KMS-11 (cell line): ENCODE data around the gene ACSL6.

ENCODE experiments used
- H2AFZ ChIP-seq: fragments of 200-600 bp; sonication (generic); 2 replicates; pipeline ENCODE4 v1.6.1; 2016; ENCODE audit warnings: antibody characterized with exemption, mixed run types, low read depth
- H3K27ac ChIP-seq: fragments of 200-600 bp; sonication (generic); 2 replicates; pipeline ENCODE4 v1.6.1; 2016; ENCODE audit warnings: mild to moderate bottlenecking, mixed run types
- H3K27me3 ChIP-seq: fragments of 200-600 bp; sonication (generic); 2 replicates; pipeline ENCODE4 v1.6.1; 2017; ENCODE audit warnings: mild to moderate bottlenecking, low read depth, mixed run types, moderate library complexity; ENCODE audit not compliant: insufficient read depth
- H3K36me3 ChIP-seq: fragments of 200-600 bp; sonication (generic); 2 replicates; pipeline ENCODE4 v1.6.1; 2017; ENCODE audit warnings: mild to moderate bottlenecking, mixed run types; ENCODE audit not compliant: insufficient read depth
- H3K4me1 ChIP-seq: fragments of 200-600 bp; sonication (generic); 2 replicates; pipeline ENCODE4 v1.6.1; 2016; ENCODE audit warnings: mild to moderate bottlenecking, low read depth, mixed run types; ENCODE audit not compliant: poor library complexity, severe bottlenecking
- H3K4me2 ChIP-seq: fragments of 200-600 bp; sonication (generic); 2 replicates; pipeline ENCODE4 v1.7.0; 2016; ENCODE audit warnings: mild to moderate bottlenecking, mixed run types
- H3K4me3 ChIP-seq: fragments of 200-600 bp; sonication (generic); IDR thresholded peaks from 2 replicates; pipeline ENCODE4 v1.6.1; 2017; ENCODE audit warnings: low read depth, low read length, mixed read lengths; ENCODE audit not compliant: insufficient read depth
- H3K79me2 ChIP-seq: fragments of 200-600 bp; sonication (generic); 2 replicates; pipeline ENCODE4 v1.6.1; 2016; ENCODE audit warnings: low read depth, mixed run types; ENCODE audit not compliant: insufficient read depth
- H3K9ac ChIP-seq: fragments of 200-600 bp; sonication (generic); 2 replicates; pipeline ENCODE4 v1.6.1; 2016; ENCODE audit warnings: mild to moderate bottlenecking, mixed run types
- H4K20me1 ChIP-seq: fragments of 200-600 bp; sonication (generic); 2 replicates; pipeline ENCODE4 v1.6.1; 2016; ENCODE audit warnings: mild to moderate bottlenecking, mixed run types; ENCODE audit not compliant: insufficient read depth
- TF ChIP-seq, protein P1 (sequence below): fragments of 200-600 bp; sonication (generic); conservative IDR thresholded peaks from 2 replicates; pipeline ENCODE4 v1.6.1; 2017; ENCODE audit warnings: low read depth, mild to moderate bottlenecking, antibody characterized with exemption, low read length, moderate library complexity, mixed read lengths

ACSL6 gene

DNA sequence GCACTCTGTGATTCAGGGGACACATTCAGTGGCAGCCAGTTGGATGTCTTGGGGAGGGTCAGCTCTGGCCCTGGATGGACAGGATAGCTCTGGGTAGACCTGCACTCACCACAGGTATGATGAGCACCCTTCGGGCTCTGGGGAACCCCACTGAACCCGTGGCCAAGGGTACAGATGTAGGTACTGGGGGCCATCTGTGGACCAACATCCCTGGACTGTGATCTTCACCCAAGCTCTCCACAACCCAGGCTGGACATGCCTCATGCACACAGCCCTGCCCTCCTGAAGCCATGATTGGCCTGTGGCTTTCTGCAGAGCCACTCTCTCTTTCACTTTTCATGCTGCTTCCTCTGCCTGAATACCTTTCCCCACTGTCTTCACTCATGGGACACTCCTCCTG is 15.6 kb upstream of the ACSL6 start:
- Histone ChIP-seq H3K4me2 (no peak overlapping the region), H3K27ac (no peak overlapping the region), H3K79me2 (no peaks in the 10 kb centered on the region), H4K20me1 (no peaks in the 10 kb centered on the region), H3K27me3 (peaks cover 18% of the 10 kb centered on the region), H3K4me1 (no peaks in the 10 kb centered on the region), H3K4me3 (no peak overlapping the region), H2AFZ (no peak overlapping the region), H3K9ac (no peak overlapping the region), H3K36me3 (no peaks in the 10 kb centered on the region)
- TF ChIP-seq, protein P1, sequence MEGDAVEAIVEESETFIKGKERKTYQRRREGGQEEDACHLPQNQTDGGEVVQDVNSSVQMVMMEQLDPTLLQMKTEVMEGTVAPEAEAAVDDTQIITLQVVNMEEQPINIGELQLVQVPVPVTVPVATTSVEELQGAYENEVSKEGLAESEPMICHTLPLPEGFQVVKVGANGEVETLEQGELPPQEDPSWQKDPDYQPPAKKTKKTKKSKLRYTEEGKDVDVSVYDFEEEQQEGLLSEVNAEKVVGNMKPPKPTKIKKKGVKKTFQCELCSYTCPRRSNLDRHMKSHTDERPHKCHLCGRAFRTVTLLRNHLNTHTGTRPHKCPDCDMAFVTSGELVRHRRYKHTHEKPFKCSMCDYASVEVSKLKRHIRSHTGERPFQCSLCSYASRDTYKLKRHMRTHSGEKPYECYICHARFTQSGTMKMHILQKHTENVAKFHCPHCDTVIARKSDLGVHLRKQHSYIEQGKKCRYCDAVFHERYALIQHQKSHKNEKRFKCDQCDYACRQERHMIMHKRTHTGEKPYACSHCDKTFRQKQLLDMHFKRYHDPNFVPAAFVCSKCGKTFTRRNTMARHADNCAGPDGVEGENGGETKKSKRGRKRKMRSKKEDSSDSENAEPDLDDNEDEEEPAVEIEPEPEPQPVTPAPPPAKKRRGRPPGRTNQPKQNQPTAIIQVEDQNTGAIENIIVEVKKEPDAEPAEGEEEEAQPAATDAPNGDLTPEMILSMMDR = no peak

DNA sequence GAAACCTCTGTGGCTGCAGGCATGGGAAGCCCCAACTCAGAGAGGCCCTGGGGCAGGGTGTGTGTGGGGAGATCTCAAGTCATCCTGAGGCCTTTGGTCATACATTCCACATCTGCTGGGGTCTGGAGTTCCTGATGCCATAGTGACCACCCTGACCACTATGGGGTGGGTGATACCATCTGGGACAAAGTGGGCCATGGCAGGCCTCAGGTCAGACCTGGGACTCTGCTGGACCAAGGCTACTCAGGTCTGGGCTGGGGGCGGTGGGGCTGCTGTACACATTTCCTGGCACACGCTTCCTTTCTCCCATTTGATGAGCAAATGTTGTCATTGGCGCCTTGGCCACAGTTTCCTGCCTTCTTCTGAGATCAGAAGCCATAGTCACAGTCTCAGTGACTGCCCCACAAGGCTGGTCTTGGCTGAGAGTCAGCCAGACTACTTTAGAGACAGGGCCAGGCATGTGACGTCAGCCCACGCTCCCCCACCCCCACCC is 15.1 kb upstream of the ACSL6 start:
- peaks cover 3% of the 10 kb centered on the region for H3K4me1 ChIP-seq
- no peaks in the 10 kb centered on the region for H3K79me2 ChIP-seq
- TF ChIP-seq, protein P1 = no peak
- H3K9ac ChIP-seq = no peak overlapping the region
- H3K4me3 ChIP-seq = no peak overlapping the region
- no peaks in the 10 kb centered on the region for H3K36me3 ChIP-seq
- no peaks in the 10 kb centered on the region for H4K20me1 ChIP-seq
- H3K27me3 ChIP-seq = peaks cover 23% of the 10 kb centered on the region
- H3K4me2 ChIP-seq = no peak overlapping the region
- H2AFZ ChIP-seq = no peak overlapping the region
- H3K27ac ChIP-seq = no peak overlapping the region

DNA sequence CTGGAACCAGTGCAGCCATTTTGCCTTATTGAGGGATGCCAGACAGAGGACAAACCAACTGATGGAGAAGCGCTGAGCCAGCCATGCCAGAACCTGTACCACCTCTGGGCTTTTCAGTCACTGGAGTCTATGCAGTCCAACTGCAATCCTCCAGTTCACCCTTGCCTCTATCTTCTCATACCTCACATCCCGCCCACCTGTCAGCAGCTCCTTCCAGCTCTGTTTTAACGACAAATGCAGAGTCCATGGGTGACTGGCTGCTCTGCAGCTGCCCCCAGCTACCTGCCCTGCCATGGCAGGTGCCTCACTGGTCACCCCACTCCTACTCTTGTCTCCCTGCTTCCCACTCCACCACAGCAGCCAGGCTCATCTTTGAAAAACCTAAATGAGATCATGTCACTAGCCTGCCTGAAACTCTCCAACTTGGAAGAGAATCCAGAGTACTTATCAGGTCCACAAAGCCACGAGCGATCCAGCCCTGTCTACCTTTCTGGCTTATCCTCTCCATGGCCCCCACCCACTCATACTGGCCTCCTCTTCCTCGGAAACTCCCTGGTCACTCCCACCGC is 14.0 kb upstream of the ACSL6 start:
- Histone ChIP-seq H3K4me3 (no peak overlapping the region), H3K27ac (no peak overlapping the region), H3K4me1 (peaks cover 14% of the 10 kb centered on the region), H3K36me3 (no peaks in the 10 kb centered on the region), H3K27me3 (peaks cover 30% of the 10 kb centered on the region), H2AFZ (no peak overlapping the region), H3K9ac (no peak overlapping the region), H3K79me2 (no peaks in the 10 kb centered on the region), H4K20me1 (no peaks in the 10 kb centered on the region), H3K4me2 (no peak overlapping the region)
- TF ChIP-seq, protein P1 = no peak

DNA sequence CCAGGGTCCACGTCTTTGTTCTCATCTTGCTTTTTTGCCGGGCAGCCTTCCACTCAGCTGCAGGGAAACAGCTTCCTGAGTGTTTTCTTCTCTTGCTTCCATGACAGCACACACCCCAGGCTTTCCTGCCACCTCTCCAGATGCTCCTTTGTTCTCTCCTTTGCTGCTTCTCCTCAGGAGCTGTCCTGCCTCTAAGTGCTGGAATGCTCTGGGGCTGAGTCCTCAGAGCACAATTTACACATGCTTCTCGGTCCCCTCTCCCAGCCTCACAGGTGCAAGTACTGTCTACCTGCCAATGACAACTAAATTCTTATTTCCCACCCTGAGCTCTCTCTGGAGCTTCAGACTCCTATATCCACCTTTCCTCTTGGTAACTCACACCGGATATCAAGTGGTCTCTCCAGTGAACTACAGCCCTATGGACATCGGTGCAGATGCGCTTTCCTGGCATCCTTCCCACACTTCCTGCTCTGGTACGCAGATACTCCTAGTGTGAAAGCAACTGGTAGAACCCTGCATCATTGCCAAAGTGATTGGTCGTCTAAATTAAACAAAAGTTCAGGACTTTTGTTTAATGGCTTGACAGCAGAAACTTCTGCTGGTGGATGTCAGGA is 13.4 kb upstream of the ACSL6 start:
- Histone ChIP-seq H2AFZ (no peak overlapping the region), H3K27me3 (peaks cover 30% of the 10 kb centered on the region), H3K4me1 (peaks cover 19% of the 10 kb centered on the region), H3K4me2 (no peak overlapping the region), H3K4me3 (no peak overlapping the region), H3K36me3 (no peaks in the 10 kb centered on the region), H4K20me1 (no peaks in the 10 kb centered on the region), H3K9ac (no peak overlapping the region), H3K27ac (no peak overlapping the region), H3K79me2 (no peaks in the 10 kb centered on the region)
- TF ChIP-seq, protein P1 = no peak
